HUDEP-2 (cell line): ENCODE data around the gene HCCS.
"Not testable (repeated sequence)": the region's sequence is repeated elsewhere in the genome, so short reads cannot be mapped to it uniquely, and the experiment has no call there.

Experiments used
- DNase-seq, 76 experiments: peaks; one replicate each; lab custom pipeline; 2025; ENCODE audit not compliant: unreplicated experiment in 76 of 76; lab: John Stamatoyannopoulos, UW

HCCS gene

DNA sequence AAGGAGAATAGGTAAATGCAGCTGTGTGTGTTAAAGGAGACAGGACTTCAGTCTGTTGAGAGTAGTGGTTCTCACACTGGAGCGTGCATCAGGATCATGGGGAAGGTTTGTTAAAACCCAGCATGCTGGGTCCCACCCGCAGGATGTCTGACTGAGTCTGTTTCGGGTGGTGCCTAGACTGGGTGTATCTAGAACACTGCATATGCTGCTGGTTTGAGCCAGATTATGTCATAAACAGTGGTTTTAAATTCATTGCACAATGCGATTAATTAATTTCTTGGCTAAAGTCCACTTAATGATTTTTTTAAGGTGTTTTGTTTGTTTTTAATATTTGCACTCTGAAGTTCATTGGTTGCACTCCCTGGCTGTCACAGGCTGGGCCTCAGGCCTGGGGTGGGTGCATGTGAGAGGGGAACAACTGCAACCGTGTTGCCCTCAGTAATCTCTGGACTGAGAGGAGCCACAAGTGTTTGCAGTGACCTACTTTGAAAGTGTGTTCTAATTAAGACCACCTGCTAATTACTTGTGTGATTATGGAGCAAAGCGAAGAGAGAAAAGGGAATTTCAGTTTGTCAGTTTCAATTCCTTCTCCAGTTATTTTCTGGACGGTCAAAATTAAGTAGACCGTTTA is 8.3 kb downstream of the HCCS start:
- DNase-seq = peak in 19 of 76 experiments; percentile 0 to 35 (median 3)

DNA sequence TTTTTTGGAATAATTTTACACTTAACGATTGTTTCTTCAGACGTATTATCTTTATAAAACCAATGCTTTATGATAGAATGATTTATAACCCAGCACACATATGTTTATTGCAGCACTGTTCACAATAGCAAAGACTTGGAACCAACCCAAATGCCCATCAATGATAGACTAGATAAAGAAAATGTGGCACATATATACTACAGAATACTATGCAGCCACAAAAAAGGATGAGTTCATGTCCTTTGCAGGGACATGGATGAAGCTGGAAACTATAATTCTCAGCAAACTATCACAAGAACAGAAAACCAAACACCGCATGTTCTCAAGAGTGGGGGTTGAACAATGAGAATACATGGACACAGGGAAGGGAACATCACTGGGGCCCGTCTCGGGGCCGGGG is 12.0 kb downstream of the HCCS start:
- DNase-seq = not testable (repeated sequence)

DNA sequence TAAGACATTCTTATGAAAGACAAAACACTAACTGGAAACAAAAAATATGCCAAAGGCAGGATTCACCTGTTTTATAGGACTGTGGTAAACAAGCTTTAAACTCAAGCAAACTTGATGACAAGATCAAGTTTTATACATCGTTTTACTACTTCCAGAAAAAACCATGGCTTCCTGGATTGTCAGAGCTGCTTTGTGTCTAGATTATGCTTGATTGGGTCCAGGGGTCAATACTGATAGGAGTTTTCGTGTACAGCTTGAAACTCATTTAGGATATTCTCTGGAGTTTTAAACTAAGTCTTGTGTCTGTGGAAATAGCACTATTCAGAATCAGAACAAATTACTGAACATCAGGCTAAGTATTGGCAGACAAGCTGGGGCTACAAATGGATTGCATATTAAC is 13.0 kb downstream of the HCCS start:
- no peak for DNase-seq

DNA sequence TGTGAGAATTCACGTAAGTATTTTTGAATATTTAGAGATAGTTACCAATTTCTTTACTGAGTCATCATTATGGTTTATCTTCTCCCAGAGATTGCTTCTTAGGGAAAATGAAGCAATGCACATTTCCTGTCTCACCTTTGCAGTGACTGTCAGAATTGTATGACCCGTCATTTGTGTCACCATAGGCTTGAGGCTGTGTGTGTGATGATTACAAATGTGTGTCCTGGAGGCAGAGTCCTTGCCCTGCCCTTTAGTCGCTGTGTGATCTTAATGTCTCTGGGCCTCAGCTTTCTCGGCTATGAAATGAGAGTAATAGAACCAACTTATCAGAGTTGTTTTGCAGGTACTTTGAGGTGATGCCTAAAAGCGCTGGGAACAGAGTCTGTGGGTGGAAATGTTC is 13.9 kb downstream of the HCCS start:
- no peak for DNase-seq

DNA sequence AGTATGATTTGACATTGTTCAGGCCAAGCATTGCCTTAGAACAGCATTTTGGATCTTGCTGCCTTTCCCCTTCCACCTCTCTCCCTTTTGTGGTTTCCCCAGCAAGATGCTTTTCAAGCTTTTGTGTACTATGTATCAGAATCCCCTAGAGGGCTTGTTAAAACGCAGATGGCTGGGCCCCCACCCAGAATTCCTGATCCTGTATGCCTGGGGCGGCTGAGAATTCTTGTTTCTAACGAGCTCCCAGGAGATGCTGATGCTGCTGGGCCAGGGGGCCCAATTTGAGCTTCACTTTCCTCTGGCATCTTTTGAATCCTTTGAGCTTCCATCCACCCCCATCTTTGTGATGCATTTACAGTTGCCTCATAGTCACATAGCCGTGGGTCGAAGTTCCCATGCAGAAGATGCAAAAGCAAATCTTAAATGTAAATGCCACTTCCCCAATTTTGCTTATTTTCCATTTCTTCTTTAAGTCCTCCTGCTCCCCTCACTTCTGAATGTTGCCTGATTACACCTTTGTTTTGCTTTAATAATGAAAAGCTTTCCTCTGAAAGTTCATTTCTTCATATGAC is 18.5 kb downstream of the HCCS start:
- DNase-seq = no peak

DNA sequence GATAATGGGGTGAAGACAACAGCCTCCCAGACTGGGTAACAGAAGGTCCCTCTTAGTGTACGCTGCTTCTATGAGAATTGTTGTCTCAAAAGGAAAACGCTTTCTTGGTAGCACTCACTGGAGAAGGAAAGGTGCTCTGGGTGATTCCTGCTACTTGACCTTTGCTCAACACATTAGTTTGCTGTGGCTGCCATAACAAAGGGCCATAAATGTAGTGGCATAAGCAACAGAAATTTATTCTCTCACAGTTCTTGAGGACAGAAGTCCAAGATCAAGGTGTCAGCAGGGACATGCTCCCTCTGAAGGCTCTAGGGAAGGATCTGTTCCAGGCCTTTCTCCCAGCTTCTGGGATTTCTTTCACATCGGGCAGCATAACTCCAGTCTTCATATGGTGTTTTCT is 19.0 kb downstream of the HCCS start:
- DNase-seq = no peak

DNA sequence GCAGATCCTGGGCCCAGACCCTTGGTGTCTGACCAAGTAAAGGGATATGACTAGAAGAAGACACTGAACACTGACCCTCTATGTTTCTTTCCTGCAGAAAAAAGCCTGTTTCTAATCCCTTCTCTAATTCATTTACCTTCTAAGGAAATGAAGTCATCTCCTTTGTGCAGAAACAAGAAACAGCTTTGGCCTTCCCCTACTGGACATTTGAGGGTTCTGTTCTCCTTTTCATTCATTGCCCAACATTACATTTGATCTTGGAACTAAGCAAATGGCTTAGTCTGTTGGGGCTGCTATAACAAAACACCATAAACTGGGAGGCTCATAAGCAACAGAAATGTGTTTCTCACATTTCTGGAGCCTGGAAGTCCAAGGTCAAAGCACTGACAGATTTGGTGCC is 20.0 kb downstream of the HCCS start:
- no peak for DNase-seq

DNA sequence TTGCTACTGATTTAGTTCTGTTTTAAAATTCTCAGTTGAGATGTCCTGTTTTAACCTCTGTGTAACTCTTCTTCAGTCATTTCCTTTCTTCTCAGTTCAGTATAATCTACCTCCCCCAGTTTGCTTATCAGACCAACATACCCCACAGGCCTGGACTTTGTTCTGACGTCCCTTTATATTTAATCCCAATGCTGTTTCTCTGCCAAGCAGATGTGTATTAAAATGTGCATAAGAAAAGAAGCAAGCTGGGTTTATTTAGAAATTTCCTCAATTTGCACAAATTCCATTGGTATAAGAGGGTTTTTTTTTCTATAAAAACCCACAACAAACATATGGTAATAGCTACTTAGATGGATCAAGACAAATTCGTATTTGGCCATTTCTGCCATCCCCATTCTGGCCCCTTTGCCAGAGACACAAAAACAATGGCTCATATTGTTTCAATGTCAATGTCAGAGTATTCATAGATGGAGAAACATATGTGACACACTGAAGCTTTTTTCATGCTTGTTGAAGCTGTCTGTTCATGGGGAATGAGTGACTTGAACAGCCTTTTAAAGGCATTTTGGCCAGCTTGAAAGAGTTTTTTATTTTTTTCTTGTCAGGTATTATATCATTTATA is 24.5 kb downstream of the HCCS start:
- peak in 22 of 76 experiments; percentile 0 to 58 (median 7) for DNase-seq

DNA sequence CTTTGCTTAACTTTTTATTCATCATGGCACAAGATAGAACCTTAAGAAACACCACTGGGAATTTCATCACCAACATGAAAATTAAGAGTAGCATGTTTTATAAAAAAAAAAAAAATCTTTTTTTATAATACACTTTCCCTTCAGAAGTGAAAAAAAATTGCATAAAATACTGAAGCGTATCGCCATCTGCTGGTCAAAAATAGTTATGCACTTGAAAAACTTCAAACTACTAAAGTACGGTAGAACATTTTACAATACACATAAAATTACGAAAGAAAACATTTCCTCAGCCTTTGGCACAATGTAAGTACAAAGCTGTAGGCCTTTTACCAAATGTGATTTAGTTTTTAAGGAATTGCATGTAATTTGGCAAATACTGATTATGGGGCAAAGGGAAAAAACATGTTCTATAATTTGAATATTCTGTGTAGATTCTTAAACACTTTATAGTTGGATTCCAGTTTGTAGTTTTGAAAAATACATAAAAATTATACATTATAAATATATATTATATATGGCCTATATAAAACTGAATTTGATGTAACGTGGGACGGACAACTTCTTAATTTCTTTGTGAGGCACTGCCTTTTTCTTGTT is 26.5 kb downstream of the HCCS start:
- DNase-seq = peak in 3 of 76 experiments; percentile 0 to 4 (median 2)

DNA sequence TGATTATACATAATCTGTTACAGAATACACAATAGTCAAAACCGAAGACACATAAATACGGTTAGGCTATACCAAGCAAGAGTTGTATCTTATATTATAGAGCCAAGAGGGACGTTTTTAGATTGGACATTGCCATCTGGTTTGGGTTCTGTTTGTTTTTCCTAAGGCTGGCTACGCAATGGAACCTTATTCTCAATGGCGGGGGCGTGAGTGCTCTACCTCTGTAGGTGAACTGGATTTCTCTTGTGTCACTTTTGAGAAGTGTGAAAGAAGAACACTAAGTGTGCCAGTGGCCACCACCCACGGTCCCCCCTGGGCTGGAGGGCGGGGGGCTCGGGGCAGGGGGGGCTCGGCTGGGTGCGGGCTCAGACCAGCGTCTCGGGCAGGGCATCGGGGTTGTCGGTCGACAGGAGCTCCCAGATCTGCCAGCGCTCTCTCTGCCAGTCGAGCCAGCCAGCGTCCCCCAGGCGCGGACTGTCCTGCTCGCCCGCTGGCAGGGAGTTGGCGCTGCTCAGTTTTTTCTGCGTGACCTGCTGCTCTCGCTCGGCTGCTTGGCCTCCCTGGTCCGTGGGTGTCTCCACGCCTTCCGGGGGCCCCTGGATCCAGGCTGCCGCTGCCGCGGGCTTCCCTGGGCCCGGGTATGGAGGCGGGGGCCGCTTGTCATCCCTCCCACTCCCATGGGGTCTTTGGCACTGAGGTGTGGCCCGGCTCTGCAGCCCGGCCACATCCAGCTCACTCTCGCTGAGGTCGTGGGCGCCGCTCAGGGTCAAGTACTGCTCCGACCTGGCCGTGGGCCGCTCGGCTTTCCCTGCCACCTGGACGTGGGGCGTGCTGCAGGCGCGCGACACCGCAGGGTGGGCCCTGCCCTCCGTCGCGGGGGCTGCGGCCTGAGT is 27.6 kb downstream of the HCCS start:
- DNase-seq = no peak

DNA sequence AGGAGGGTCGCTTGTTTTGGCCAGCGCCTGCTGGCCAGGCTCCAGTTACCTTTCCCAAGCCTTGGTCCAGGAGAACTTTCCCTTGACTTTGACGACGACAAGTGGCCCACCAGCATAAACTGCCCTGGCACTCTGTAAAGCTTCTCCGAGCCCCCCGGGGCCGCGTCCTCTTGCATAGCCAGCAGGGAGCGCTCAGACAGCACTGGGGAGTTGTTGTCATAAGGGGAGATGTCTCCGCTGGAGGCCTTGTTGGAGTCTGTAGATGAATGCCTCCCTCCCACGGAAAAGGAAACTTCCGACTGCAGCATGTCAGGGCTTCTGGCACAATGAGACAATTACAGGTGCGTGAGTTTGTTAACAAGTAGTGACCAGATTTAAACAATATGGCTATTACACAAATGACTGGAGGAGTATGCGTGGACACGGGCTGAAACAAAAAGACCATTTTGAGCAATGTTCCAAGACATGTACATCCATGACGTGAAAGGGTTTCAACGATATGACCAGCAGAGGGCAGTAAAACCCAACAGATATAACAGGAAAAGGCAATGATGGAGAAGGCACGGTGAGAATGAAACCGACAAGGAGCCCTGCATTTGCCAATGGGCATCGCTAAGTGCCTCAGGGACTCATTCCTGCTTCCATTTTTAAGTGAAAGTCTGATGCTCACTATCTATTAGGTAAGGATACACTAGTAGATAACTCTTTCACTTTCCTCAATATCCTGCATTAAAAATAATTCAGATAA is 33.0 kb downstream of the HCCS start:
- DNase-seq = peak in 58 of 76 experiments; percentile 0 to 63 (median 24)

DNA sequence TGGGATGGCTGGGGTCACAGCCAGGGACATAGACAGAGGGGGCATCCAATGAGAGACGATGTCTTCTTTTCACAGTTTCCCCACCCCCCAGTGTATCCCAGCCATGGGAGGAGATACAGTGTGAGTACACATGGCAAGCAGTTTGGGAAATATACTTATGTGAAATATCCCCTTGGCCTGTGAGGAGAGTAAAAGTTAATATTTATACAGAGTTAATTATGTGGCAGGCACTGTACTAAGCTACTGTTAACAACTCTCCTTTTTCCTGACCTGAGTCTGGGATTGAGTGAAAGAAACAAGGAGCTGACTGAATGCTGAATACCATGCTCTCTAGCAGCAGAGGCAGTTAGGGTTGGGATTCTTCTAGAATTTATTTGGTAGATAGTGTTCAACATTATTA is 35.3 kb downstream of the HCCS start:
- DNase-seq = no peak

DNA sequence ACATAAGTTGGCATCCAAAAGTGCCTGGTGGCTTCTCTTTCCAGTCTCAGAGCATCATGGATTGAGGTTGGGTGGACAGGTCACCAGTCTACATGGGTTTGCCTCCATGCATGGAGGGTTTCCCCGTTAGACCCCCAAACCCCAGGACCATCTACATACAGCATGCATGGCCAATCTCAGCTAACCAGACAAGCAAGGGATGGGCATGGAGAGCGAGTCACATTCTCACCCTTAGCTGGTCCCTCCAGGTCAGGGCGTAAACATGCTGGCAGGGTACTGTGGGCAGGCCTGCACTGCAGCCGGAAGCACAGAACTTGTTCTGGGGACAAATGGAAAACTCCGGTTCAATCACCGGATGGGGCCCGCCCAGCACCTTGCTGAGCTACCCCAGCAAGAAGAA is 37.3 kb downstream of the HCCS start:
- no peak for DNase-seq

DNA sequence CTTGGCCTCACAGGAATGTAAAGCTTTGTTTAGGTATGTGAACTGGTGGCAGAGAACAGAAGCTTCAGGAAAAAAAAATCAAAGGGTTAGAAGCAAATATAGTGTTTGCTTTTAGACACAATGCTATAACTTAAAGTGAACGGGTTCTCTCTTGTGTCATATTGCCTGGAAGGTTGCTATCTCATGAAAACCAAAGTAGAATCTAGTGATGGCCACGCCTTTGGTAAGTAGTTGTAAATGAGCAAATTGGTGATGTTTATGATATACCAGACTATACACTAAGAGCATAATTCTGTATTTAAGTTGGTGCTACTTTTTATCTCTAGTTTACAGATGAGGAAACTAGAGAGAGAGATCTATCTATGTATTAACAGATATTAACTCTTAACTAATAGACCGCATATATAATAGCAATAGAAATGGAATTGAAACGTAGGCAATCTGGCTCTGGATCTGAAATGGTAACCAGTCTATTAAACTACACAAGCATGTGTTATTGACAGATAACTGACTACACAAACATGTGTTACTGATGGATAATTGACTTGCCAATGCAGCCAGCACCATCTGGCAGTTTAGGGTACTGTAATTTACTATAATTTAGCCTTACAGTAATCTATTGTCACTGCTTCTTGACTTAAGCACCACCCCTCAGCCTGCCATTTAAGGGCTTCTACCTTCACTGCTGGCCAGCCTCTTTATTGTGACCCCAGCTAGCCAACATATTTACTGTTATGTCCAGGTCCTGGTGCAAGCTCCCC is 40.8 kb downstream of the HCCS start:
- DNase-seq = no peak

DNA sequence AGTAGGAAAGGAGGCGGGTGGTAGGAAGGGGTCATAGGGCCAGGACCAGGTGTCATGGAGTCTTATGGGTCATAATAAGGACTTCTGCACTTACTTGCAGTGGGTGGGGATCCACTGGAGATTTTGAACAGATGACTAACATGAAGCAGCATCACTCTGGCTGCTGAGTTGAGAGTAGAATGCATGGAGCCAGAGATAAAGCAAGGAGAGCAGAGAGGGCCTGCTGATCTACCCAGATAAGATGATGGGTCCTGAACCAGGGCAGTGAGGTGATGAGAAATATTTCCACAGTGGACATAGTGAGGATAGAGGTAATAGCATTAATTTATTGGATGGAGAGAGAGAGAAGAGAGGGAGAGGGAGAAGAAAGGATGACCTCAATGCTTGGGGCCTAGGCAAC is 48.0 kb downstream of the HCCS start:
- DNase-seq = no peak

DNA sequence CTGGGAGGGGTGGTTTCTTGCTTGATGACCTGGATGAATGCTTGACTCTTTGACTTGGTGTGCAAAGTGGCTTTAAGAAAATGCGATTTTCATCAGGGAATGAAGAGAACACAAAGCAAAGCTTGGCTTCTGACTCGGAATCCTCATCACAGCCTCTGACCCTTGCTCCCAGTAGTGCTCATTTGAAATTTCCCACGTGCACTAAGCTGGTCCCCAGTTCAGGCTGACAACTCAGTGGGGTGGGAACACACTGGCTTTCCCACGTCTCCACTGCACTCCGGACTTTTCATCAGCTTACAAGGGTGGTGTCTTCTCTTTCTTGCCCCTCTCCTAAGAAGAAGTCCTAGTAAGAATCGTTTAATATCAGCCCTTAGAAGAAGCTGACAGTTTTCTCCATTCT is 53.3 kb downstream of the HCCS start:
- DNase-seq = no peak

DNA sequence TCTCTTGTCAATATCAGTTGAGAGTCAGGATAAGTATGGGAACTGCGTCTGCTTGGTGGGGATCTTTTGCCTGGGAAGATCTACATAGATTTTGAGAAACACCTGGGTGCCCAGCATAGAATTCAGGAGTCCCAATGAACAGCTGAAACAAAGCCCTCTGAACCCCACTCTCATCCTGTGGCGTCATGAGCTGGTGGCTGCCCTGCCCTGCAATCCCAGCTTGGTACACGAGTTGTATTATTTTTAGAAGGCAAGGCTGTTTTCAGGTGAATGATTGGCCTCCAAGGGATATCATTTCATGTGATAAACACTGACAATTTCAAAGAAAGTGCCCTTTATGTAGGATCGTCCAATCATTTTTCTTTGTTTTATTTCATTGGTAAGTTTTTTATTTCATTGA is 60.8 kb downstream of the HCCS start:
- DNase-seq = no peak

DNA sequence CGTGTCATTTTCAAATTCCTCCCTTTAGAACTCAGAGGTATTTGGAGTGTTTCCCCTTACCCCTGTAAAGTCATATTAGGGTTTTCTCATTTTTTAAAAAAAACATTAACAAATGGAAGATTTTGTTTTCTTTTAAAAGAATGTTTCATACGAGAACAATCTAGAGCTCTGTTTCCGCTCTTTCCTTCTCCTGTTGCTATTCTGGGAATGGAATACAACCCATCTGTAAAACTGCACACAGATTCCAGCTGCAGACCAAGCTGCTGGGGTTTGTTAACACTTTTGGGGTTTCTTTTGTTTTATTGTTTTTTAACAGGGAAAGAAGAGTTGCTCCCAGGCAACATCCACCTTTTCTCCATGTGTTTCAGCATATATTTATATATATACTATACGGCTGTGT is 61.3 kb downstream of the HCCS start:
- no peak for DNase-seq
